Hematopoietic multipotent progenitor cell treated with erythropoietin and hydrocortisone succinate and interleukin-3 and kit ligand, for 17 days (in vitro differentiated cells): ENCODE measurements around the gene TMEM181.
"Not testable (repeated sequence)": the region's sequence is repeated elsewhere in the genome, so short reads cannot be mapped to it uniquely, and the experiment has no call there.

Source experiments
- DNase-seq: peaks from one replicate; pipeline ENCODE4 v3.0.0-alpha.2; 2015; ENCODE audit warnings: low spot score

TMEM181 gene, protein sequence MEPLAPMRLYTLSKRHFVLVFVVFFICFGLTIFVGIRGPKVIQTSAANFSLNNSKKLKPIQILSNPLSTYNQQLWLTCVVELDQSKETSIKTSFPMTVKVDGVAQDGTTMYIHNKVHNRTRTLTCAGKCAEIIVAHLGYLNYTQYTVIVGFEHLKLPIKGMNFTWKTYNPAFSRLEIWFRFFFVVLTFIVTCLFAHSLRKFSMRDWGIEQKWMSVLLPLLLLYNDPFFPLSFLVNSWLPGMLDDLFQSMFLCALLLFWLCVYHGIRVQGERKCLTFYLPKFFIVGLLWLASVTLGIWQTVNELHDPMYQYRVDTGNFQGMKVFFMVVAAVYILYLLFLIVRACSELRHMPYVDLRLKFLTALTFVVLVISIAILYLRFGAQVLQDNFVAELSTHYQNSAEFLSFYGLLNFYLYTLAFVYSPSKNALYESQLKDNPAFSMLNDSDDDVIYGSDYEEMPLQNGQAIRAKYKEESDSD

DNA sequence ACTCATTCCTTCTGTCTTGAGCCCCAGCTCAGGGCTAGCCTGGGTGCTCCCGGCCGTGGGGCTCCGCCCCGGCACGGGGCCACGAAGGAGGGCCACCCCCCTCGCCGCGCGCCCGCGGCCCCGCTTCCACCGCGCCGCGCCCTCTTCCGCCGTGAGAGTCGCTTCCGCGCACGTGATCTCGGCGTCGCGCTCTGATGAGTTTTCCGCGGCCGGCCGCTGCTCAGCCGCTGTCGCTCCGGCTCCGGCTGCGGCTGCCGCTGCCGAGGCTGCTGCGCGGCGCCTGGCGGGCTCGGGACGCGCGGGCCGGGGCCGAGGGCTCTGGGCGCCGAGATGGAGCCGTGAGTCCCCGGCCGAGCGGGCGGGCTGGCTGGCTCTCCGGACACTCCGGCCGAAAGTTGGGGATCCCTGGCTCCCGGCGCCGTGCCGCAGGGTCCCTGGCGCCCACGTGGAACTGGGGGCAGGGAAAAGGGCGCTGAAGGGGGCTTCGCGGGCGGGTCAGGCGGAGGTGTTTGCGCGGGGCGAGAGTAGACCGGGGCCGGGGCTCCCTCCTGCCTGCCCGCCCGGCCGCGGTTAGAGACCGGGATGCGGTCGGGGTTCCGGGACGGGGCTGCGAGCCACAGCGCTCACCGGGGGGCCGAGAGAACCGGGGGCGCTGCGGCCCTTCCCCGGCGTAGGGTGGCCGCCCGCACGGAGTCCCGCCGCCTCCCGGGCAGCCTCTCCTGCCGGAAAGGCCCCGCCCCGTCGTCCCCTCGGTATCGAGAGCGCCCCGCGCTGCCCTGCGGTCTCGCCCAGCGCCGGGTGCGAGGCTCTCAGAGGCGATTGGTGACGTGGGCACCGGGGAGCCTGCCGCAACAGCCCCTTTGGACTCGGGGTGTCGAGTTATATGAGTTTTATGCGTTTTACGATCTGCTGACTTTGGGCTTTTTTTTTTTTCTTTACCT is at the start of gene TMEM181:
TSS of gene TMEM181 (plus strand) at position 197 of the 941 bp plus-strand sequence. CDS start at position 331, 134 bp downstream.
- peak; percentile 73 for DNase-seq

DNA sequence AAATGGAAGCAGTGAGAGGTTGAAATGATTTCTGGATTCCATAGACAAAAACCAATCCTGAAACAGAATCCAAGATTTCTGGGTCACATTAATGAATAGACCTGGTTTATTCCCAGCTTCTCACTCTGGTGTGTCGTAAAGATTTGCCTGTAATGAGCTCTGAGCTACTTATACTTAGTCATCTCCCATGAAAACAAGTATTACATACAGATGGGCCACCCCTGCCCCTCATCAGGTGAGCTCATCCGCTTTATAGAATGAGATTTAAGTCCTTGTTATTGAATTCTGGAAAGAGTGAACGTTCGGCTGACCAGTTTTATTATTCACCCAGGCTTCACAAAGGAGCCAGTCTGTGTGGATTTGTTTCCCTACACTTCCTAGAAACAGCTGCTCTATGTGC is 47.1 kb upstream of the TMEM181 start:
- DNase-seq = no peak

DNA sequence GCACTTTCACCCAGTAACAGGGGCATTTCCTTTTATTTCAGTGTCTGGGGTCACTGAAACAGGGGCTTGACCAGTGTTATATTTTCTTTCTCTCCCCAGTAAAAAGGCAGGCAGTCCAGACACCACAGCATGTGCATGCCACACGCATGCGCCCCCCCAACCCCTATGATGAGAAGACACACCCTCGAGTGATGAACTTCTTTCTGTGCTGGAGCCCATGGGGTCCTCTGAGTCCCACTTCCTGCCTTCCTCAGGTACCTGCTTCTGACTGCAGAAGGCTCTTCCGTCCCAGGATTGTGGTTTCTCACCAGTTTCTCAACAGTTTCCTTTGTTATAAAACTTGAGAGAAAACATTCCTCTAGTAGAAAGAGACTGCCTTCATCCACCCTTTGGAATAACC is 45.7 kb upstream of the TMEM181 start:
- DNase-seq = no peak

DNA sequence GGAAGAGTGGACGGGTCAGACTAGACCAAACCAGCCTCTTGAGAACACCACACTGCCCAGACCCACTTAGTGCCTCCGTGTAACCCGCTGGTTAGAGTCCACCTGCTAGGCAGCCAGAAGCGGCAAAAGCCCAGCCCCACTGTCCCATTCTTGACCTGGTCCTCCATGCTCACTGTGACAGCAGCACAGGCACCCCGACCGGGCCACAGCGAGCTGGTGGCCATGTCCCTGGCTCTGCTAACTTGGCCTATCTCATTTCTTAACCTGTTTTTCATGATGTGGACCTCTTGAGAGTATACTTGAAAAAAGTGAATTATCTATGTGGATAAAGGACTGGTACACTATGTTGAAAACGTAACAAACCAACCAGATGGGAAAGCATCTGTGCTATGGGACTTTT is 44.9 kb upstream of the TMEM181 start:
- no peak for DNase-seq

DNA sequence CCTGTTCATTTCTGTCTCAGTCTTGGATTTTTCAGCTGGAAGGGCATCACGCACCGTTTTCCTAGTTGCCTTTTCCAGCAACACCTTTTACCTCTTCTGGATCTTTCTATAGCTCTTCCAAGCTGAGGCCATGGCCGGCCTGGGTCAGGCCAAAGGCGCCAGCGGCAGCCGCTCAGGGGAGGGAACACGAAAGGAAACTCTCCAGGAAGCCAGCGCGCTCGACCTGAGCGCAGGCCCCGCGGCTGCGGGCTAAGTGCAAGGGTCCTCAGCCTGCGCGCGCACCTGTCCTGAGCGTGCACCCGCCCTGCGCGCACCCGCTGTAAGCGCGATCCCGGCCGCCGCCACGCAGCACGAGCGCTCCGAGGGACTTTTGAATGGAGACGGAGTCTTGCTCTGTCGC is 43.8 kb upstream of the TMEM181 start:
- DNase-seq = no peak

DNA sequence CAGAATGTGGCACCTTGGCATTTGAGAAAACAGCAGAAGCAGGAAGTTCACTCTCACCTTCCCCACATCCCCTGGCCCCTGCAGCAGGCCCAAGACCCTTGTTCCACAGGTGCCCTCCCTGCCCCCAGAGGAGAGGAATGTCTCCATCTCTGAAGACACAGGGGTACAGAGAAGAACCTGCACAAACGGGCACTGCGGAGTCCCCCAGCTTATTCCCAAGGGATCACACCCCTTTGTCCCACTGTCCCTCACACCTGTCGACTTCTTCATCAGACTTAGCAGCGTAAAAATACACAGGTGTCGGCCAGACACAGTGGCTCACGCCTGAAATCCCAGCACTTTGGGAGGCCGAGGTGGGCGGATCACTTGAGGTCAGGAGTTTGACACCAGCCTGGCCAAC is 42.9 kb upstream of the TMEM181 start:
- DNase-seq = no peak

DNA sequence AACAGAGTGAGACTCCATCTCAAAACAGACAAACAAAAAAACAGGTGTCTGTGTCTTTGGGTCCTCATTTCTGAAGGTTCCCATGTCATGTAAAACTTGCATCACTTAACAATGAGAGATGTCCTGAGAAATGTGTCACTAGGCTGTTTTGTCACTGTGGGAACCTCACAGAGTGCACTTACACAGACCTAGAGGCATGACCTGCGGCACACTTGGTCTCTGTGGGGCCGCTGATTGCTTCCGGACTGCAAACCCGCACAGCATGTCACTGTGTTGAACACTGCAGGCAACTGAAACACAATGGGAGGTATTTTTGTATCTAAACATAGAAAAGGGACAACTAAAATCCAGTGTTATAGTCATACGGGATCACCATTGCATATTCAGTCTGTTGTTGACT is 42.3 kb upstream of the TMEM181 start:
- no peak for DNase-seq

DNA sequence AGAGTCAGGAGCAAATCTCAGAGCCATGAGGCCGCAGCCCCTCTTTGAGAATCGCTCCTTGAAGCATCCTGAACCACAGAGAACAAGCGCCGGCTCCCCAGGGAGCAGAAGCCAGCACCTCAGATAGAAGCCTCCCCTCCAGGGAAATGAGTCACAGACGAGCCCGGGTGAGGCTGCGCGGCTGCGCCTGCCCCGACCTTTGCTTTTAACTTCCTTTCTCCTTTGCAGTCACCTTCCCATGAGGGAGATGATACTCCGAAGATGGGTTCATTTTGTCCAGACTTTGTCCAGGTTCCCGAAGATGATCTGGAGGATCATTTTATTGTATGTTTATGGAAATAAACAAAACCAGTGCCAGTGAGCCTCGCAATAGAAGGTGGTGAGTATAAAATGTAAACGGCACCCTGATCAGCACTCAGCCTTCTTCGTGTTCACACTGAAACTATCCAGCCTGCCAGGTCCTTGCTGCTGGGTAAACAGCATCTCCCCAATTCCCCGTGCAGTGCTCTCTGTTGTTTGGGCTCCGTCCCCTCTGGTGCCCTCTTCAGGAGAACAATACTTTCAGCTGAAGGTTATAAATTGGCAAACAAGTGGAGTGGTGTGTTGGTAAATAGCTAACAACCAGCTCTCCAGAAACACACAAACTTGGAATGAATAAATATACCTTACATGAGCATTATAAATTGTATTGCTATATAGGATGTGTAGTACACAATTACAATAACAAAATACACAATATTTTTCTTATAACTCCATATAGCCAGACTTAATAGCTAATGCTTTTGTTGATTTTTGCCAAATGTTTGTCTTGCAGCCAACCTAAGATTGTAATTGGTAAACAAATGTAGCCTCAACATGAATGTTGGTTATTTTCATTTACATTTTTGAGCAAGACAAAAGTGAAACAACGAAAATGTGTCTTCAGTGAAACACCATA is 41.4 kb upstream of the TMEM181 start:
- DNase-seq = no peak

DNA sequence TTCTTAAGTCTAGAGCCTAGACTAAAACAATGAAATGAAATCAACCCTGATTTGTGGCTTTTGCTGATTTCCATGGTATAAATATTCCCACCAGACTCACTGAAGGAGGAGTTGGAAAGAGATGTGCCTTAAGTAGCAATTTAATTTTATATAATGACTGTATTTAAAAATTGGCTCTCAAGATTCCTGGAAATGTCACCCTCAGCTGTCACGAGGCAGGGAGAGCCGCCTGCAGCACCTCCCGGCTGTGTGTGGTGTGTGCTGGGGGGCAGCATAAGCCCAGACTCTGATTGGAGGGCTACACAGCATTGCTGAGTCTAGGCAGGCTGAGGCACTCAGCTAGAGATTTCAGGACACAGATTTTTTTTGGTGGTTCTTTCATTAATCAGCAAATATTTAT is 40.6 kb upstream of the TMEM181 start:
- DNase-seq = no peak

DNA sequence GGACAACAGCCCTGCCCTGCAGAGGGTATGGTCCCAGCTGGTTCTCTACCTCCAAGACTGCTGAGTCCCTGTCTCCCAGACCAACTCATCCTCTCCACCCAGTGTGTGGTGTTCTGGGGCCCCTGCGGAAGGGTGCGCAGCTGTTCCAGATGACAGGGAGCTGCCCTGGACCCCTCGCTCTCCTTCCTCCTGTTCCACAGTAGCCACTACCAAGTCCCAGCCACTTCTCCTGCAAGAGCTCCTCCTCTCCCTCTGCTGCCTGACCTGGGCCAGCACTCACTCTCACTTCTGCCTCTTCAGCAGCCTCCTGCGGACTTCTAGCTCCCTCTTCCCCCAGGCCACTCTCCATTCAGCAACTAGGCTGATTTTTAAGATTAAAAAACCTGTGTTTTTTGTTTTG is 40.1 kb upstream of the TMEM181 start:
- no peak for DNase-seq

DNA sequence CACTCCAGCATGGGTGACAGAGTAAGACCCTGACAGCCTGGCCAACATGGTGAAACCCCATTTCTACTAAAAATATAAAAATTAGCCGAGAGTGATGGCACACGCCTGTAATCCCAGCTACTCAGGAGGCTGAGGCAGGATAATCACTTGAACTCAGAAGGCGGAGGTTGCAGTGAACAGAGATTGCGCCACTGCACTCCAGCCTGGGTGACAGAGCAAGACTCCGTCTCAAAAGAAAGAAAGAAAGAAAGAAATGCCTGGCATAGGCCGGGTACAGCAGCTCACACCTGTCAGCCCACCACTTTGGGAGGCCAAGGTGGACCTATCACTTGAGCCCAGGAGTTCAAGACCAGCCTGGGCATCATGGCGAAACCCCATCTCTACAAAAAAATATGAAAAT is 38.9 kb upstream of the TMEM181 start:
- DNase-seq = not testable (repeated sequence)

DNA sequence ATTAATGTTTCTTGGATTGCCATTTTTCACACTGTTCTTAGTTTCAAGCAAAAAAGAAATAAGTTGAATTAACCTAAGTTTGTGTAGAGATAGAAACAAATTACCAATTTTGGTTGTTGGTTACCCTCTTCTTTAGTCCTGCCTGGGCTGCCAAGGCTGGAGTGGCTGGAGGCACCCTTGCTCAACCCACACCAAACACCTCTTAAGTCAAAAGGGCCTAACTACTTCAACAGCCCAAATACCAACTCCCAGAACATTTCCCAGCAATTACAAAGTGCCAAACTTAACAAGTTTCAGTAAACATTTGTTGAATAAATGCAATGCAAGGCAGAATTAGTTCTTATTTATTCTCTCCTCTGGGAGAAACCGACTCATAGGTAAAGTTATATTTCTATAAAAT is 38.1 kb upstream of the TMEM181 start:
- no peak for DNase-seq

DNA sequence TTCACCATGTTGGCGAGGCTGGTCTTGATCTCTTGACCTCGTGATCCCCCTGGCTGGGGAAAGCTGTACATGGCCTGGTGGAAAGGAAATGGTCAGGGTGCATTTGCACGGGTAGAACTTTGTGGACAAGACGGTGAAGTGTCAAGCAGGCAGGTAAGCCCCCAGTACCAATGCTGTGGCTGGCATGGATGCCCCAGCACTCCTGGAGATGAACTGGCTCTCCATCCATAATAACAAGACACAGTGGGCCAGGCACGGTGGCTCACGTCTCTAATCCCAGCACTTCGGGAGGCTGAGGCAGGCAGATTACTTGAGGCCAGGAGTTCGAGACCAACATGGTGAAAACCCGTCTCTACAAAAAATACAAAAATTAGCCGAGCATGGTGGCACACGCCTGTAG is 37.3 kb upstream of the TMEM181 start:
- DNase-seq = no peak

DNA sequence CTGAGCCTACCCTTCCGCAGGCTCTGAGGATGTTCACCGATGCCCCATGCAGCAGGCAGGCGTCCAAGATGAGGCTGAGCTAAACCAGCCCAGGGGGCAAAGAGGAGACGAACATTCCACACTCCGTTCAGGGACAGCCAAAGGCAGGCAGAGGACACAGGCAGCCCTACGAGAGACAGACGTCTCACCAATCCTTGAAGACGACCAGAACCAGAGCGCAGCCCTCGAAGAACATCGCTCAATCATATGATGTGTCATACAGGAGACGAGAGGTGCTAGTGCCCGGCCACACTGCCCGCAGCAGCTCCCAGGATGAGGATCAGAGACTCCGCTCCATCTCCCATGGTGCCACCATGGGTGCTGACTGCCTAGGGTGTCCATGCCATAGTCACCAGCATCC is 35.6 kb upstream of the TMEM181 start:
- no peak for DNase-seq

DNA sequence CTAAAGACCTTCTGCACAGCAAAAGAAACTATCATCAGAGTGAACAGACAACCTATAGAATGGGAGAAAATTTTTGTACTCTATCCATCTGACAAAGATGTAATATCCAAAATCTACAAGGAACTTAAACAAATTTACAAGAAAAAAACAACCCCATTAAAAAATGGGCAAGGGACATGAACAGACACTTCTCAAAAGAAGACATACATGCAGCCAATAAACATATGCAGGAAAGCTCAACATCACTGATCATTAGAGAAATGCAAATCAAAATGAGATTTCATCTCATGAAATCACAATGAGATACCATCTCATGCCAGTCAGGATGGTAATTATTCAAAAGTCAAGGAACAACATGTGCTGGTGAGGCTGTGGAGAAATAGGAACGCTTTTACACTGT is 32.0 kb upstream of the TMEM181 start:
- not testable (repeated sequence) for DNase-seq

DNA sequence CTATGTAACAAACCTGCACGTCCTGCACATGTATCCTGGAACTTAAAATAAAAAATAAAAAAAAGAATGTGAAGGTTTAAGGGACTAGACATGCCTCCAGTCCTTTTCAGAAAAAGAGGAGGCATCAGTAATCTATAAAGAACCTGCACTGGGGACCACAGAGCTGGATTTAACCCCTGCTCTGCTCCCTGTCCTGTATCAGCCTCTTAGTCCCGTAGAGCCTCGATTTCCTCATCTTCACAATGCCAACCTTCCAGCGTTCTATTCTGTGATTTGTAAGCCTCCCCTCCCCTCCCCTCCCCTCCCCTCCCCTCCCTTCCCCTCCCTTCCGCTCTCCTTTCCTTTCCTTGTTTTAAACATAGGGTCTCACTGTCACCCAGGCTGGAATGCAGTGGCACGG is 31.1 kb upstream of the TMEM181 start:
- no peak for DNase-seq

DNA sequence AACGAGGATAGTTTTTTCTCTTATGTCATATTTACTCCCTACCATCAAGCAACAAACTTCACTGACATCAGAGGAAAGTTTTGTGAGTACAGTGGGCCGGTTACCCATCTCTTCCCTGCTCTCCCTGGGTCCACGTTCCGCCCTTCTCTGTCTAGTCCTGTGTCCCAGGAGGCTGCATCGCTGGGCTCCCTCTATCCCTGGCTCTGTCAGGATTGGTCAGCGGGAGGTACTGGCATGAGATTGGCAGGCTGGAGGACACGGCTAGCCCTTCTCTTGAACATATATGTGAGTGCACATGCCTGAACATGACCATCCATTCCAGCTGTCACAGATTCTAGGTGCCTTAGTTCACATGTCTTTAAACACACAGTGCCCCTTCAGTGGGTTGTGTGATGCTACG is 30.3 kb upstream of the TMEM181 start:
- no peak for DNase-seq

DNA sequence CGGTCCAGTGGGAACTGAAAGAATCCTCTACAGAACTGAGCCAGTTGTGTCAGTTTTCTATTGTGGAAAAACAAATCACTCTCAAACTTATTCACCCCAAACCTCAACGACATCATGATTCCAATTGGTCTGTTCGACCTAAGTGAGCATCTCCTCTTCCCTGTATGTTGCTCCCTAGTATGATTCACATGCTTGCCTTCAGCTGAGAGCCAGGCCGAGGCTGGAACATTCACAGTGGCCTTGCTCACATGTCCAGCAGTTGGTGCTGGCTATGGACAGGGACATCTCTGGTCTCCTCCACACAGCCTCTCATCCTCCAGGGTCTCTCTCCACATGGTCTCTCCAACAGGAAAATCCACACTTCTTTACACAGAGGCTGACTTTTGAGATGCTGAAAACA is 28.3 kb upstream of the TMEM181 start:
- DNase-seq = no peak

DNA sequence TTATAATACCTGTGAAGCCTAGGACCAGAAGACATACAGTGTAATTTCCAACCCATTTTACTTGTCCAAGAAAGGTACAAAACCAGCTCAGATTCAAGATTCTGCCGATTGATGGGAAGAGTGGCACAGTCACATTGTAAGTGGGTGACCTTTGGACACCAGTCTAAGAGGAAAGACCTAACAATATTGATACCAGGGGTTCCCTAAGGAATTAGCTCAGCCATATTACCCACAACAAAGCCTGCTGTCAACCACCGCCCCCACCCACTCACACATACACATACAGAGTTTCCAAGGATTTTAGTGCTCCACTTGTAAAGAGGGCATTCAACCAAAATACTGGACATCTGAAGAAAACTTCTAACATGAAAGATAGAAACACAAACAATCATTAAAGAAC is 27.9 kb upstream of the TMEM181 start:
- no peak for DNase-seq

DNA sequence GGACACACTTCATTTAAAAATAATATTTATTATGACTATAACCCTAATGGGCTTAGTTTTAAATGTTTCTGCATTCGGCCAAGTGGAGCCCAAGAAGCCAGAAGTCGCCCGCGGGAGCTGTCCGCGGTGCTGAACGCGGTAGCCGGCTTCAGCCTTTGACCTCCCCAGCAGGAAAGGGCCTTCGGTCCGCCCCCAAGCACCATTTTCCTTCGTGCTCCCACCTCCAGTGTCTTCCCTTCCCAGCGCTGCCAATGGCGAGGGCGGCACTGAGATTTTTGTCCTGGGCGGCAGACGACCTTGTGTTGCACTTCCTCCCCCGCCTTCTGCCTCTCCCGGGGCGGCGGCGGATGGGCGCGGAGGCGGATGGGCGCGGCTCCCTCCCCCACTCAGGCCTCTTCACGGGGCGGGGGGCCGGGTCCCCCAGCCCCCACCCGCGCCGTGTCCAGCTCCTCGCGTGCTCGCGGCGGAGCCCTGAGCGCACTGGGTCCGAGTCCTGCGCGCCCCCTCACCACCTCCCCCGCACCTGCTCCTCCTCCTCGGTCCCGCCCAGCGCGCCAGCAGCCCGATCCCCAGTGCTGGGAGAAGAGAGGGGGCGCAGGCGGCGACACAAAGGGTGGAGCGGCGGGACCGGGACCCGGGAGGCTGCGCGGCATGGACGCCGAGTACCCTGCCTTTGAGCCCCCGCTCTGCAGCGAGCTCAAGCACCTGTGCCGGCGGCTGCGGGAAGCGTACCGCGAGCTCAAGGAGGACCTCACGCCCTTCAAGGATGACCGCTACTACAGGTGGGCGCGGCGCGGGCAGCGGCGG is 23.6 kb upstream of the TMEM181 start:
- no peak for DNase-seq
